Coronary artery (tissue), 2 donors: ENCODE measurements around the gene ANXA2.
A peak's percentile ranks its signal among the peaks of the same experiment; 100 is the strongest.
"Not testable (repeated sequence)": the region's sequence is repeated elsewhere in the genome, so short reads cannot be mapped to it uniquely, and the experiment has no call there.

Source experiments
- DNase-seq: peaks from one replicate; pipeline ENCODE4 v3.0.0-alpha.2; 2017; ENCODE audit warnings: low spot score
- H3K27ac ChIP-seq, 2 donors: fragments of 200-600 bp; sonication (generic); one replicate each; pipeline ENCODE4 v1.5.1; 2016 to 2019
- H3K4me3 ChIP-seq: fragments of 200-600 bp; sonication (generic); 2 replicates; pipeline ENCODE4 v1.5.1; 2016; ENCODE audit warnings: mild to moderate bottlenecking, moderate library complexity
- TF ChIP-seq, protein P1 (sequence below): fragments of 200-600 bp; sonication (generic); IDR thresholded peaks from one replicate; pipeline ENCODE4 v1.5.1; 2019; ENCODE audit warnings: antibody characterized with exemption

Gene ANXA2

DNA sequence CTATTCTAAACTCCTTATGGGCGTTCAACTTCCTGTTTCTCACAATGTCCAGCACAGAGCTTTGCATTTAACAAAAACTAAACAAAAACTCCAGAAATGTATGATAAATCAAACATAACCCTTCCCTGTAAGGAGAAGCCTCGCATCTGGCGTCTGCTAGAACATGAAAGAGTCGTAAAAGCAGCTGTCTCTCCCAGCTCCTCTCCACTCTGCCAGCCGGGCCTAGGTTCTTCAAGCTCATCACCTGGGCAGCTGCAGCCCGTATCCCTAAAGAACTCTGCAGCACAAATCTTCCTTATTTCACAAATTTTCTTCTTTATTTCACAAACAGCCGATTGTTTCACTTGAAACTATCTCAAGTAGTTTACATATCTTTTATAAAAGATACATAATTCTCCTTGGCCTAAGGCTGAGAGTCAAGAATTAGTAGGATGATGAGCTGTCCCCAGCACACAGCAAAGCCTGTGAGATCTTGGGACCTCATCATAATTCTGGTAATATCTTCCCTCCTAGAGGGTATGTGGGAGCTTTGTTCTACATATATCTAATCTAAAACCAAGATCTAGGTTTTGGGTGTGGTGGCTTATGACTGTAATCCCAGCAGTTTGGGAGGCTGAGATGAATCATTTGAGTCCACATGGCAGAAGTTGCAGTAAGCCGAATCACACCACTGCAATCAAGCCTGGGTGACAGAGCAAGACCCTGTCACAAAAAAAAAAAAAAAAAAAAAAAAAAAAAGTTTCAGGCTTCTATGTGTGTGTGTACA is 35.3 kb downstream of the ANXA2 start:
- TF ChIP-seq, protein P1, sequence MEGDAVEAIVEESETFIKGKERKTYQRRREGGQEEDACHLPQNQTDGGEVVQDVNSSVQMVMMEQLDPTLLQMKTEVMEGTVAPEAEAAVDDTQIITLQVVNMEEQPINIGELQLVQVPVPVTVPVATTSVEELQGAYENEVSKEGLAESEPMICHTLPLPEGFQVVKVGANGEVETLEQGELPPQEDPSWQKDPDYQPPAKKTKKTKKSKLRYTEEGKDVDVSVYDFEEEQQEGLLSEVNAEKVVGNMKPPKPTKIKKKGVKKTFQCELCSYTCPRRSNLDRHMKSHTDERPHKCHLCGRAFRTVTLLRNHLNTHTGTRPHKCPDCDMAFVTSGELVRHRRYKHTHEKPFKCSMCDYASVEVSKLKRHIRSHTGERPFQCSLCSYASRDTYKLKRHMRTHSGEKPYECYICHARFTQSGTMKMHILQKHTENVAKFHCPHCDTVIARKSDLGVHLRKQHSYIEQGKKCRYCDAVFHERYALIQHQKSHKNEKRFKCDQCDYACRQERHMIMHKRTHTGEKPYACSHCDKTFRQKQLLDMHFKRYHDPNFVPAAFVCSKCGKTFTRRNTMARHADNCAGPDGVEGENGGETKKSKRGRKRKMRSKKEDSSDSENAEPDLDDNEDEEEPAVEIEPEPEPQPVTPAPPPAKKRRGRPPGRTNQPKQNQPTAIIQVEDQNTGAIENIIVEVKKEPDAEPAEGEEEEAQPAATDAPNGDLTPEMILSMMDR = no peak
- Histone ChIP-seq H3K27ac (peak overlapping the region; percentile 43 to 72), H3K4me3 (no peak overlapping the region)
- DNase-seq = no peak

DNA sequence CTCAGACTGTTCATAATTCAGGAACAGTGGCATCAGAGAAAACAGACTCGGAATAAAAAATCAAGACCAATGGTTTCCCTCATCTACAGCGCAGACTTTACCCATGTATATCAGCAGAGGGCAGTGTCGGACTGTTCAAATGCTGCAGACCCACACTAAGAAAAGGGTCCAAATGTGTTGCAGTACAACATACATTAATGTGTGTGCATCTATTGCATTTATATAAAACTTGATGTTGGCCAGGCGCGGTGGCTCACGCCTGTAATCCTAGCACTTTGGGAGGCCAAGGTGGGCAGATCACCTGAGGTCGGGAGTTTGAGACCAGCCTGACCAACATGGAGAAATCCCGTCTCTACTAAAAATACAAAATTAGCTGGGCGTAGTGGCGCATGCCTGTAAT is 38.0 kb downstream of the ANXA2 start:
- not testable (repeated sequence) for DNase-seq
- Histone ChIP-seq H3K4me3 (peak overlapping the region; percentile 1), H3K27ac (peak overlapping the region; percentile 68 to 75)

DNA sequence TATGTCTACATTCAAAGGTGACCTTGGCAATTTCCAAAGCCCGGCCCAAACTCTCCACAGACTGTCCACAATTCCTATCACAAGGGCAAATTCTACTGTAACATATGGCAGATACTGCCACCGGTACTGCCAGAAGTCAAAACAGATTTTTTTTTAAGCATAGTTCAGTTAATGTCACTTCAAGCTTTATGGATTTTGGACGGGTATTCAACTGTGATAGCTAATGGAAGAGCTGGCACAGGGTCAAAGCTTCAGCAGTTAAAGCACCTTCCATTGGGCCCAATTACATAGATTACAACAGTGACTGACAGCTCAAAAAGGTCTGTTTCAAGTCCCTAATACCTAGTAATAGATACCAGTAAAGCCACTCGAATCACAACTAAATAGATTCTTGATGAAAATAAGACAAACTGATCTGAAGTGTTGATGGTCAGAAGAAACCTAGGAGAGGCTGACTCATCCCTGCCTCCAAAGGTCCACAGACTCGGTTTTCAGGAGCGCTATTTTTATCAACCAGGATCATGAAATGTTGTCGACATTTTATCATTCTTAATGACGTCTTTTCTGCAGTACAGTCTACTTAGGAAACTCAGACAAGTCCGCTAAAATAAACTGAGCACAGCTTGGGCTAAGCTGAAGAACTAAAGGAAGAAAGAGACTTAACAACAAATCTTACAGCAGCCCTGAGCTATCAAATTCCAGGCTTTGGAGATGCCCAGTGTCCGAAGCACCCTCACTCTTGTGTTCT is 38.7 kb downstream of the ANXA2 start:
- Histone ChIP-seq H3K4me3 (peak overlapping the region; percentile 1), H3K27ac (peak overlapping the region; percentile 68 to 75)
- DNase-seq = no peak
- TF ChIP-seq, protein P1 = no peak

DNA sequence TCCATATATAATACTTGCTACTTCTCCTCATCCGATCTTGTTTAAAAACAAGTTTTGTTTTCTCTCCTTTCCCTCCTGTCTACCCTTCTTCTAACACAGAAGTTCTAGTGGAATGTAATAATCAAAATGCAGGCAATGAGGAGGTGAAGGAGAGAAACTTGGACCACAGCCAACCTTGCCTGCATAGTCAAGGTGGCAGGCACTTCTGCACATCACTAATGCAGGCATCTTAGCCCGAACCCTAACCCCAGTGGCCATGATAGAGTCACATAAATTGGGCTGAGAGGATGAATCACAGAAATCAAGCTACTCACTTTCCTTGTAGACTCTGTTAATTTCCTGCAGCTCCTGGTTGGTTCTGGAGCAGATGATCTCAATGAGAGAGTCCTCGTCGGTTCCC is 41.0 kb downstream of the ANXA2 start:
- TF ChIP-seq, protein P1 = no peak
- no peak overlapping the region for H3K4me3 ChIP-seq
- DNase-seq = no peak
- H3K27ac ChIP-seq = no peak overlapping the region

DNA sequence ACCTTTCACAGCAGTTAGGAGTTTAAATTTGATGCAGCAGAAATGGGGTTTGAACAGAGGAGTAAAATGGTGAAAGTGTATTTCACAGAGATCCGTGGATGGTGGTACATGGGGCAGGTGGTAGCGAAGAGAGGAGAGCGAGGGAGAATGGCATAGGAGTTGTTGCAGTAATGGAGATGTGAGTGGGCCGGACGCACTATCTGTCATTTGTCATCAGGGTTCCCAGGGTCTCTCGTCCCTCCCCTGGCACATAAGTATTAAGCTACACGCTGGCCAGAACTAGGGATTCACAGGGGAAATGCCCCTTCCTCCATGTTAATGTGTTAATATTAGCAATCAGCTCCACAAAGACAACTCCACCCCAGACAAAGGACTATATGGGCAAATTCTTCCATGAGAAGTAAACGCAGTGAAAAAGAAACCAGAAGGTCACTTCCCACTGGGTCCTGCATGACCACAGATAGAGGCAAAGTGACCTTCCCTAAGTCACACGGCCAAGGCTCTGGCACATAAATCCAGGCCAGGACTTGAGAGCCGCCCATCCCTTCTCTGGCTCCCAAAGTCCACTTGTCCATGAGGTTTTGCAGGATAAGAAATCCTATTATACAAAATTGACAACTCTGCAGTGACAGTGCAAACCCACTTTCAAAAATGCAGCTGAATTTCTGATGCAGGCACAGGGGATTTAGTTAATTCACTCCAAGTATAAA is 42.5 kb downstream of the ANXA2 start:
- TF ChIP-seq, protein P1 = no peak
- no peak overlapping the region for H3K27ac ChIP-seq
- DNase-seq = no peak
- H3K4me3 ChIP-seq = no peak overlapping the region

DNA sequence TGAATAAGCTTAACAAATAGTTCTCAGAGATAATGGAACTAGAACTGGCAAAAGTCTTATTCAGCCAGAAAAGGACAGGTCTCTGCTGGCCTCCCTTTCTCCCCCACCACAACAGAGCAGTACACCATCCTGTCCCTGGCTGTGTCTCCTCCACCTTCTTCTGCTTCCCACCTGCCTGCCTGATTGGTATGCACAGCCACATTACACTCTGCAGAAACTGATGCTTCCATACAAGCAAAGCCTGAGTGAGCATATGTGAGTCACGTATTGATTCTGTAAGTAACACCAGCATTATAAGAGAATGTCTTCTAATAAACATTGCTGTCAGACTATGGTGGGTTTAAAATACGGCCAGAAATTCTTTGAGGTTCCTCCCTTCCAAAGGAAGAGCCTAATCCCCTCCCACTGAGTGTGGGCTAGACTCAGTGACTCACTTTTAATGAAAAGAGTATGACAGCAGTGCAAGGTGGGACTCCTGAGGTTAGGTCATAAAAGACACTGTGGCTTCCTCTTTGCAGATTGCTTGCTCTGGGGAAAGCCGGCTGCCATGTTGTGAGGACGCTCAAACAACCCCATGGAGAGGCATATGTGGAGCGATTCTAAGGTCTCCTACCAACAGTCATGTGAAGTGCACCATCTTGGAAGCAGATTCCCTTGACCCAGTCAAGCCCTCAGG is 44.4 kb downstream of the ANXA2 start:
- no peak overlapping the region for H3K27ac ChIP-seq
- TF ChIP-seq, protein P1 = no peak
- no peak overlapping the region for H3K4me3 ChIP-seq
- DNase-seq = no peak

DNA sequence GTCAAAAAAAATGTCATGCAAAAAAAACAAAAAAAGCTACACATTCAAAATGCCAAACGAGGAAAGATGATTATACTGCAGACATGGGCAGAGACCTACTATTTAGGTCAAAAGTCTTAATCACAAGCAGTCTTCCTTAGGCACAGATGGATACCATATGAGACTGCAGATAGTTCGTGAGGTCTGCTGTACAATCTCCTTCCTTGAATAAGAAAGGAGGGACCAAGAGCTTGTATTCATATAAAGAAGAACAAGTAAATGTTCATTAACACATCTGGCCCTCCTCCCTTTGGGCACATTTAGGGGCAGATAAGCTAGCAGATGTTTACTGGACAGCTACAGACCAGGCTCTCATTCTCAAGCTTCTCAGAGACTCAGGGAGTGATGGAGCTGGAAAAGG is 45.3 kb downstream of the ANXA2 start:
- Histone ChIP-seq H3K4me3 (no peak overlapping the region), H3K27ac (no peak overlapping the region)
- no peak for DNase-seq
- TF ChIP-seq, protein P1 = no peak
